HepG2 (cell line): ENCODE measurements around the gene SLC9A5. TPM values are rescaled to one million over a fixed set of nuclear protein-coding genes. Genes with fewer than 3 reads are reported as not detected.
A peak's percentile ranks its signal among the peaks of the same experiment; 100 is the strongest.

Experiments used
- GABPA ChIP-seq, 2 experiments: IDR thresholded peaks; 2 replicates each; pipeline ENCODE4 v1.6.1; 2011 to 2016; ENCODE audit warnings: low read depth in 2 of 2, low read length in 1 of 2, missing biosample characterization in 1 of 2, missing genetic modification characterization in 1 of 2
- GABPB1 ChIP-seq: IDR thresholded peaks from 2 replicates; pipeline ENCODE4 v1.6.1; 2016; ENCODE audit warnings: mild to moderate bottlenecking, missing genetic modification reagents, moderate library complexity, missing compliant biosample characterization
- HES4 ChIP-seq: sonication (generic); formaldehyde crosslinking; IDR thresholded peaks from 2 replicates; pipeline ENCODE4 v1.9.0; 2021; ENCODE audit warnings: mild to moderate bottlenecking, missing genetic modification reagents, borderline replicate concordance
- NFIB ChIP-seq: sonication (generic); formaldehyde crosslinking; IDR thresholded peaks from 2 replicates; pipeline ENCODE4 v1.9.0; 2021; ENCODE audit warnings: missing genetic modification reagents, mild to moderate bottlenecking, borderline replicate concordance
- NR2F6 ChIP-seq, 2 experiments: IDR thresholded peaks; 2 replicates each; pipeline ENCODE4 v1.6.1; 2016; ENCODE audit warnings: antibody characterized with exemption in 1 of 2, mild to moderate bottlenecking in 1 of 2
- PTBP1 ChIP-seq: fragments of 200-400 bp; formaldehyde crosslinking; IDR thresholded peaks from 2 replicates; pipeline ENCODE4 v1.6.1; 2018; ENCODE audit warnings: low read length, low read depth; ENCODE audit not compliant: poor library complexity, severe bottlenecking
- RBM39 ChIP-seq: fragments of 200-400 bp; formaldehyde crosslinking; IDR thresholded peaks from one replicate; pipeline ENCODE4 v1.6.1; 2018; ENCODE audit warnings: antibody characterized with exemption, mild to moderate bottlenecking, low read depth, low read length; ENCODE audit not compliant: poor library complexity, severe bottlenecking
- SOX13 ChIP-seq, 3 experiments: fragments of 450-650 bp in 1 of 3; sonication (generic) in 1 of 3; formaldehyde crosslinking in 1 of 3; IDR thresholded peaks in 2 of 3; conservative IDR thresholded peaks in 1 of 3; 2 replicates each; pipeline versions ENCODE4 v1.5.0 to v1.6.1; 2016 to 2020; ENCODE audit warnings: antibody characterized with exemption in 1 of 3, mild to moderate bottlenecking in 1 of 3, missing compliant biosample characterization in 1 of 3, missing genetic modification reagents in 1 of 3, moderate library complexity in 1 of 3
- TBX2 ChIP-seq: sonication (generic); formaldehyde crosslinking; IDR thresholded peaks from 2 replicates; pipeline ENCODE4 v1.5.0; 2020; ENCODE audit warnings: missing genetic modification reagents, mild to moderate bottlenecking, borderline replicate concordance
- ZNF407 ChIP-seq: sonication (generic); formaldehyde crosslinking; IDR thresholded peaks from one replicate; pipeline ENCODE4 v1.5.1; 2020; ENCODE audit warnings: mild to moderate bottlenecking, missing genetic modification reagents; ENCODE audit errors: not compliant biosample characterization
- polyA plus RNA-seq, 8 experiments: library from polyadenylated mRNA; depleted of rRNA in 3 of 8; stranded (reverse) in 7 of 8; unstranded in 1 of 8; fragments of >200 nt; fragmentation: Illumina TruSeq in 4 of 8; extraction: Trizol in 4 of 8; gene quantifications; 2 replicates each; pipeline versions ENCODE4 v1.2.1 to v1.2.3, GENCODE V29; 2011 to 2016; ENCODE audit warnings: low read depth in 4 of 8, missing spikeins in 1 of 8, mixed read lengths in 1 of 8; ENCODE audit not compliant: insufficient read depth in 1 of 8
- total RNA-seq, 5 experiments: library from RNA; depleted of rRNA; stranded (reverse); fragments of >200 nt; fragmentation: Illumina TruSeq; extraction: Trizol; gene quantifications; 2 replicates each; pipeline ENCODE4 v1.2.3, GENCODE V29; 2016; ENCODE audit warnings: low read depth in 1 of 5

Gene SLC9A5
- total and polyA plus RNA-seq, 2 of the 13 experiments (the other 11 are each of a cell fraction or from before 2014, with no cell fraction given), result 0.58 to 1.4 TPM

- TF ChIP-seq ZNF407 (CRISPR knock-in tag) (peak; percentile 81), SOX13 (IDR thresholded peaks at IDR 0.05) (no peak), SOX13 (CRISPR knock-in tag; conservative IDR thresholded peaks at IDR 0.05 in 1 of 2, IDR thresholded peaks at IDR 0.05 in 1 of 2) (peak in 1 of 2 experiments; percentile 5; a peak in 1 of 4 replicates), TBX2 (CRISPR knock-in tag) (peak; percentile 49; the same call in 1 of the 2 replicates), NFIB (CRISPR knock-in tag) (0 out of 2 replicates have a peak, but pooled peaks have one; percentile 56), HES4 (0 out of 2 replicates have a peak, but pooled peaks have one; percentile 25), RBM39 (no peak), GABPB1 (CRISPR knock-in tag) (peak; percentile 32; the same call in 1 of the 2 replicates), GABPA (IDR thresholded peaks at IDR 0.05; ENCODE audit: low read depth, low read length) (no peak), GABPA (CRISPR knock-in tag; IDR thresholded peaks at IDR 0.05; ENCODE audit: low read depth) (no peak), PTBP1 (peak; percentile 20), NR2F6 (IDR thresholded peaks at IDR 0.05) (0 out of 2 replicates have a peak, but pooled peaks have one; percentile 49), NR2F6 (CRISPR knock-in tag; IDR thresholded peaks at IDR 0.05) (peak; percentile 67)
These were observed 41.3 kb upstream of the SLC9A5 start (continued) for GRCh38 chr16:67207249-67208091.
